ENCODE measurements around the gene ARSG. TPM values are rescaled to one million over a fixed set of nuclear protein-coding genes. Genes with fewer than 3 reads are reported as not detected.
"Not testable (repeated sequence)": the region's sequence is repeated elsewhere in the genome, so short reads cannot be mapped to it uniquely, and the experiment has no call there.

The ARSG gene
- total and polyA plus RNA-seq, 9 of the 15 experiments (the other 6 are each of a cell fraction or from before 2014, with no cell fraction given), result 1.0 to 5.6 (median 1.8) TPM

- TF ChIP-seq YY1 (IDR thresholded peaks at IDR 0.05; ENCODE audit: borderline replicate concordance in 1 of 3, control insufficient read depth in 1 of 3, extremely low read depth in 1 of 3, insufficient read depth in 3 of 3, insufficient read length in 1 of 3, insufficient replicate concordance in 2 of 3, low read depth in 1 of 3, low read length in 2 of 3), result no peak
Observed at GRCh38 chr17:68260051-68260762, 31.1 kb upstream of the ARSG start (continued).

- CTCF ChIA-PET (ENCODE audit: low intra/inter-chr PET ratio), result interaction anchor here (1.9 to 2.2 kb wide), 3 partner anchors 136 to 200 kb away, joined by 4 to 12 read pairs (median 11); no protein-coding TSS in a partner anchor
- ATAC-seq; DNase-seq (ENCODE audit: extremely low read depth in 1 of 4, low spot score in 3 of 4); H3K9me1 ChIP-seq (ENCODE audit: control insufficient read depth, insufficient read depth, low read length); H3K4me2 ChIP-seq (ENCODE audit: insufficient read depth, low read length); POLR2A ChIA-PET; H3K79me2 ChIP-seq (ENCODE audit: control insufficient read depth, insufficient read depth, low read length); H3K4me3 ChIP-seq; H3K27ac ChIP-seq (ENCODE audit: extremely low read depth, low read depth, low read length); H3K9me3 ChIP-seq (replicated peaks; ENCODE audit: control insufficient read depth, insufficient read depth, low read depth, low read length); H3K27me3 ChIP-seq (ENCODE audit: control insufficient read depth in 2 of 2, insufficient read depth in 2 of 2, low read length in 2 of 2); H2AFZ ChIP-seq (ENCODE audit: low read depth, low read length); BruUV-seq (replicated peaks); H3K4me1 ChIP-seq (replicated peaks in 1 of 2; ENCODE audit: control insufficient read depth in 2 of 2, insufficient read depth in 2 of 2, low read length in 2 of 2); H3K9ac ChIP-seq (ENCODE audit: insufficient read depth in 1 of 2, low read depth in 2 of 2, low read length in 2 of 2); FAIRE-seq; H4K20me1 ChIP-seq (replicated peaks; ENCODE audit: control insufficient read depth, insufficient read depth, low read length); H3K36me3 ChIP-seq (ENCODE audit: control insufficient read depth, insufficient read depth, low read length): not testable (repeated sequence)
- 20% methylated on average over 1 of the region's 2 CpGs for WGBS (ENCODE audit: insufficient coverage, low coverage, missing lambda C conversion rate)
- in situ Hi-C loops (cut with MboI) (loop anchor here (5.0 to 25.0 kb wide), 2 partner anchors 205 to 500 kb away; no protein-coding TSS in a partner anchor), intact Hi-C loops (cut with micrococcal nuclease) (loop anchor here (10.0 kb wide), 3 partner anchors 132 to 502 kb away; no protein-coding TSS in a partner anchor)
Observed at GRCh38 chr17:68262467-68262866, 28.8 kb upstream of the ARSG start.
